NCI-H774 (cell line): Measurements from ENCODE around the gene MNX1.

ENCODE experiments used
- DNase-seq: peaks from one replicate; lab custom pipeline; 2025; lab: John Stamatoyannopoulos, UW

MNX1 gene

DNA sequence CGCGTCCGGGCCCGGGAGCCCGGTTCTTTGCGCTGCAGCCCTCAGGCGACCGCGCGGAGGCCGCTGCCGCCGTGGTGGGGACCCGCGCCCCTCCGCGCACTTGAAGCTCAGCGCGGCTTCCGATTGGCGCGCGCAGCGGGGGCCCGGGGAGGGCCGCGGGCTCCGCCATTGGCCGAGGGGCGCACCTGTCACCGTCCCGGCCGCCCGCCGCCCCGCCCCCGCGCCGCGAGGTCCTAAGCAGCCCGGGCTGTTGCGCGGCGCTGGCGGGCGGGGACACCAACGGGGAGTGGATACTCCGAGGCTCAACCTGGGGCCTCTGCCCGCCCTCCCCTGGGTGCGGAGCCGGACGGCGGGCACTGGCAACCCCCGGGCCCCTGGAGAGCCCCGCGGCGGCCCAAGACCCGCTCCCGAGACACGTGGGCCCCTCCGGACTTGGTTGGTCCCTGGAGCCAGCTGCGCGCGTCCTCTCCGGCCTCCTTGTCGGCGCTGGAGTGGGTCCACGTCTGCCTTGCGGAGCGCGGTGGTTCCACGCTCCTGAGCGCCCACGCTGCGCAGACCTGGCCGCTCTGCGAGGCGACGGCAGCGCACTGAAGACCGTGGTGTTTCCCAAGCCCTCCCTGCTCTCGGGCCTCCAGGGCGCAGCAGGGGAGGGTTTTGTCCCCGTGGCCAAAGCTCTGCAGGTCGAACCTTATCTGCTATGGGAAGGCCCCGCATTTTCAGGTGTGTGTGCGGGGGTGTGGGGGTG is at the start of gene MNX1:
TSS of gene MNX1 (minus strand) at position 76 of the 745 bp plus-strand sequence. CDS start 313 bp downstream, outside the sequence.
- DNase-seq: peak; percentile 90

DNA sequence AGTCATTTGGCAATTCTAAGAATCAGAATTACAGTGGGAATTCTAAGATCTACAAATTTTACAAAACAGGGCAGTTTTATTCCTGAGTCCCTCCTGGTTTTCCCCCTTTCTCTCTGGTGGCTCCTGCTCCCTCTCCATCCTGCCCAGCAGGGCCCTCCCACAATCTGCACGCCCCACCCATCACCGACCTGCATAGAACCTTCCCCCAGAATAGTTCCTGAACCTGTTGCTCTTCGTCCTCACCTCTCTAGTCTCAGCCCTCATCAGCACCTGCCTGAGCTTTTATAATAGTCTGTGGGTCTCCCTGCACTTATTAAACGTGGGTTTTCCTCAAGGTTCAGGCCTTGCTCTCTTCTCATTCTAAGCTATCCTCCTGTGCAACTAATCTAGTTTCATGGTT is 49.1 kb upstream of the MNX1 start:
- no peak for DNase-seq

DNA sequence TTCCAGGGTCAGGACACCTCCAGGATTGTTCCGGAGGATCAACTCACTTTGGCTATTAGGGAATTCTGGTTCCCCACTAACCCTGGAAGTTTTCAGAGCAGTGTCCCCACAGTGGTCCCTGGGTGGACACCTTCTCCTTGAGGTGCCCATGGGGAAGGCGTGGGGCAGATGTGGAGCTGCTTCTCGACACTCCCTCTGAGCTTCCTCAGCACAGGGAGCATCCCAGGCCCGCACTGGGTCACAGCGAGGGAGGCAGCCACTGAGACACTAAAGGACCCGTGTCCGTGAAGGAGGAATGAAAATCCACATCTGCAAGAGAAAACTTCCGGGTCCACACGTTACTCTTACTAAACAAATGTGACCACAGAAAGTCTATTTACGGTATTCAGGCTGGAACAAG is 48.2 kb upstream of the MNX1 start:
- no peak for DNase-seq

DNA sequence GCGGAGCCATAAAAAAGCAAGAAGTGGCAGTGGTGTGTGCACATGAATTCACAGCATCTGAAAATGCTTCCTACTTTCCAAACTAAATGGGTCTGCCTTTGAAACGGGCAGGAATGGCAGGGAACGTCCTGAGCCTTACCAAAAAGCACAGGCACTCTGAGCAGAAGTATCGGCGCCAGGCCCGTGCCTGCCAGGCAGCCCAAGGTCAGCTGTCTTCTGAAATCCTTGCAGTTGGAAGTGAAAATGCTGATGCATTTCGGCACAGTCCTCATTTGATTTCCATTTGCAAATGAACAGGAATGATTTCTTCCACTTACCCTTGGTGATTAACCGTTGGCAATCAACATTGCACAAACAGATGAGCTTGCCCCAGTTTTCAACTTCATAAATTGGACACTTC is 47.6 kb upstream of the MNX1 start:
- no peak for DNase-seq

DNA sequence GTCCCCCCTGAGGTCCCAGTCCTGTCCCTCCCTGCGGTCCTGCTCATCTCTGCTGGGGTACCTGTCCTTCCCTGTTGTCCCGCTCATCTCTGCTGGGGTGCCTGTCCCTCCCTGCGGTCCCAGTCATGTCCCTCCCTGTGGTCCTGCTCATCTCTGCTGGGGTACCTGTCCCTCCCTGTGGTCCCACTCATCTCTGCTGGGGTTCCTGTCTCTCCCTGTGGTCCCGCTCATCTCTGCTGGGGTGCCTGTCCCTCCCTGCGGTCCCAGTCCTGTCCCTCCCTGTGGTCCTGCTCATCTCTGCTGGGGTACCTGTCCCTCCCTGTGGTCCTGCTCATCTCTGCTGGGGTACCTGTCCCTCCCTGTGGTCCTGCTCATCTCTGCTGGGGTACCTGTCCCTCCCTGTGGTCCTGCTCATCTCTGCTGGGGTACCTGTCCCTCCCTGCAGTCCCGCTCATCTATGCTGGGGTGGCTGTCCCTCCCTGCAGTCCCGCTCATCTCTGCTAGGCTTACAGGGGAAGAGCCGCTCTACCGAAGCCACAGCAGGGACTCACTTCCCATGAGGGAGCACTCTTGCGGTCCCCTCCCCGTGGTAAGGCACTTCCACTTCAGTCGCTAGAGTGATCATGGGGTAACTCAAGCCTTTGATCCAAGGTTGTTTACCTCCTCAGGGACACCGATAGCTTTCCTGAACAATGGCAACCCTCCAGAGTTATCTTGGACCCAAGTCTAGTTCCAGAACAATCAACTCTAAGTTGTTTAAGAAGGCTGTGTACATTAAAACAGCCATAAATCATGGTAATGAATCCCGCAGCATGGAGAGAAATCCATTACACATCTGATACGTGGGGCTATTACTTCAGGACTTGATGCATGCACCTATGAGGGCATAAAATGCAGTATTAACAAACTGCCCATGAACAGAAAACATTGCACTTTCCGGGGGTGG is 46.8 kb upstream of the MNX1 start:
- no peak for DNase-seq

DNA sequence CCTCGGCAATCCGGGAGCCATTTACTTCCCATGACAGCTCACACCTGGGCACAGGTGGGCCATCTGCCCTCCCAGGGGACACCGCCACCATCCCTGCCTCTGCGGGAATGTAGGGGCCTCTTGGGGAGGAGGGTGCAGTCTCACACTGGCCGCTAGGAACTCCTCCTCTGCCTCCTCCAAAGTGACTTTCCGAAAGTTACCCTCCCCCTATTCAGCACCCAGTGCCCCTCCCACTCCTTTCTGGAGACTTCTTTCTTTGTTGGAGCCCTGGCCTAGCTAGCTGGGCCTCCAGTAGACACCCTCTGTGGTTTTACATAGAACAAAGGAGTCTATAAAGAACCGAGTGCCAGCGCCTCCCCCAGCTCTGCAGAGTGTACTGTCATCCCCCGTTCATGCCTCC is 45.8 kb upstream of the MNX1 start:
- DNase-seq: no peak

DNA sequence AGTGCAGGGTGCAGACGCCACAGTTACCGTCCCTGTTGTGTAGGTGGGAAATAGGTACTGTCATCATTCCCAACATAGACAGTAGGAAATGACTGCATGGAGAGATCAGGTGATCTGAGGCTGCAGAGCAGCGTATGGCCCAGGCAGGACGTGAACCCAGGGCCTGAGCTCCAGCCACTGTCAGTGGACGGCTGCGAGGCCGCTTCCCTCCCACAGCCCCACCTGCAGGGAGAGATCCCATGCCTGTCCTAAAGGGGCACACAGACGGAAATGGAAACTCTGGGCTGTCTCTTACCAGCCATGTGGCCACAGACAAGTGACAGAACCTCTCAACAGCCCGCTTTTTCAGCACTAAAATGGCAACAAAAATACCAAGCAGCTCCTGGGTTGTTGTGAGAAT is 44.5 kb upstream of the MNX1 start:
- DNase-seq: no peak

DNA sequence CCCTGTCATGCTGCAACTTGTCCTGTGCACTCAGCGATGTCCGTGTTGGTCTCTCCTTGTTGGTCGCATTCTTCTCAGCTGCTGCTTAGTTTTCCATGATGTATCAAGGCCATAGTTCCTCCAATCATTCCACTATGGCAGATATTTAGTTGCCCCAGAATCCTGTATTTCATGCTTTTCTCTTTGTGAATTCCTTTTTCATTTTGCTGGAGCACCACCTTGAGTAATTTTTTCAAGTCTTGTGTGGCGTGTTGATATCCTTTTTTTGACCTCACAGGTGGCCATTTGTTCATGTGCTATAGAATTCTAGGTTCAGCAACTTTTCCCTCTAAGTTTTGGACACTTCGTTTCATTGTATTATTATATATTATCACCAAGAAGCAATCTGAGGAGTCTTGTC is 42.7 kb upstream of the MNX1 start:
- DNase-seq: no peak

DNA sequence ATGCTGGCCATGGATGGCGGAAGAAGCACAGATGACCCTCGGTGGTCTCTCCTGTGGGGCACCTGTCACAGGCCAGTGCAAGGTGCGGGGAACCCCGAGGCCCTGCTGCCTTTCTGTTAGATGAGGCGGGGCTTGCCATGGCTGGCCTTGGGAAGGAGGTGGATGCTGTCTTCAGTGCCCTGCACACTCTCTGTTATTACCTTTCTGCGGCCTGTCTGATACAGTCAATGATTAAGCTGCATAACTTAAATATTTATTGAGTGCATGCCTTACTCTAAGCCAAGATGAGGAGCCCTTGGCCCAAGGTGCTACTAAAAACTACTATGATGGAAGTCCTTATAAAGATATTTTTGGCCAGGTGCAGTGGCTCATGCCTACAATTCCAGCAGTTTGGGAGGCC is 36.7 kb upstream of the MNX1 start:
- no peak for DNase-seq

DNA sequence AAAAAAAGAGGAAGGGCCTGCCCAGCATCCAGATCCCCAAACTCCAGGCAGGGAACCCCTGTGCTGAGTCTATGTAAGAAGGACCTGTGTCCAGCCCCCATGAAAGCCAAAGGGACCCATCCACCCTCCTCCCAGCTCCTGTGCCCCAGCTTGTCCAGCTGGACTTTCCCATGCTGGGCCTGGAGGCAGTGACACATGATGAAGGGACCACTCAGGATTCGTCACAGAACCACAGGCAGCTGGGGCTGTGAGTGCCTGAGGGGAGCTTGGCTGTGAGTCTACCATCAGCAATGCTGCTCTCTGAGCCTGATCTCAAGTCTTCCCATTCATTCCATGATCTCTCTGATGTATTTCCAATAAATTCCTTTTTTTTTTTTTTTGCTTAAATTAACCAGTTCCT is 36.2 kb upstream of the MNX1 start:
- no peak for DNase-seq

DNA sequence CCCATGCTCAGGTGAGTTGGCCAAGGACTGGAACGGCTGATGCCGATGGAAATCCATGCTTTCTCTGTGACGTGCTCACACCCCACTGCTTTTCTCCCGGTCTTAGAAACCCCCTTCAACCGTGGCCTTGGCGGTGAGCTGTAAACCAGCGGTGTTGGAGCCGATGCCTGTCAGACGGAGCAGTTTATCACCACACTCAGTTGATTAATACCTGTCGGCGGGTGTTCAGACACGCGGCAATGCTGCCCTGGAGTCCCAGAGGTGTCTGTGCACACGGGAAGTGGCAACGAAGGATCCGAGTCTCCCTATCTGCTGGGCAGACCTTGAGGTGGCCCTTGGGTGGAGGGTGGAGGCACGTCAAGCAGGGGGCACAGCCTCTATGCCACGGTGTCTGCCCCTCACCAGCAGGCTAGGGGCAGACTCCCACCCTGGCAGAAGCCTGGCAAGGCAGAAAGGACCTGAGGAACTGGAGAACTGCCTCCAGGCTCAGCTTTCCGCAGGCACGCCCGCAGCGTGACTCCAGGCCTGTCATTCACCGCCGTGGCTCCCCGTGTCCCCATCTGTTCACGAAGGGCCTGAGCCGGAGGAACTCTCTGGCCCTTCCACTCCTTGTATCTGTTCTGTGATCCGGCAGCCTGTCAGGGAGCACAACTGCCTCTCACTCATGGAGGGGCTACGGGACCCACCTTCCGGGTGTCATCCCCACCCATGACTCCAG is 34.6 kb upstream of the MNX1 start:
- no peak for DNase-seq

DNA sequence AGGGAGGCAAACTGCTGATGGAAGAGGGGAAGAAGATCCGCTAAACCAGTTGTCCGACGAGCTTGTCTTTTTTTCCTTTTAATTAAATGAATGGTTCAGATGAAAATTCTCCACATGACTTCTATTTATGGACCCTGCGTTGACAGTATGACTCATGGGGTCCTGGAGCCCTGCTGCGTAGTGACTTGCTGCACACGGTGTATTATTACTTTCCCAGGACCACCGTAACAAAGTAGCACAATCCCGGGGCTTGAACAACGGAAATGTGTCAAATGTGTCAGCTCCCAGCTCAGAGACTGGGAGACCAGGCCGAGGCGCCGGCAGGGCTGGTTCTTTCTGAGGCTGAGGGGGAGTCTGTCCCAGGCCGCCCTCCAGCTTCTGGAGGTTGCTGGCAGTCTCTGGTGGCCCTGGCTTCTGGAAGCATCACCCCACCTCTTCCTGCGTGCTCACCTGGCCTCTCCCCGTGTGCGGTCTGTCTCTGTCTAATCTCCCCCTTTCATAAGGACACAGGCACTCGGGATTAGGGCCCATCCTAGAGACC is 33.8 kb upstream of the MNX1 start:
- no peak for DNase-seq

DNA sequence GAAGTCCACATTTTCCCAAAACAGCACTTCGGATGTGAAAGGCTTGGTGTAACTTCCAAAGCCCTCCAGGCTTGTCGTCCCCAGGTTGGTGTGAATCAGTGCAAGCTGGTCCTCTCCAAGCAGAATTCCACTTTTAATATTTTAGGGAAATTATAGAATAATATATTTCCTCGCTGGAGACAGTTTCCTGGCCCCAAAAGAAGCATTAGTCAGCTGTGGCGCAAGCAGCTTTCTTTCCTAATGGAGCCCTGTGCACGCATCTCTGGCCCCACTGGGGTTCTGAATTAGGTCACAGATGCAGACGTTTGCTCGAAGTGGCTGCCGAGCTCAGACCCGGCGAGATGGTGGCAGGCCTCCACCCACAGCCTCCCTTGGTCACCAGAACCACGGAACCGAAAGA is 33.3 kb upstream of the MNX1 start:
- no peak for DNase-seq

DNA sequence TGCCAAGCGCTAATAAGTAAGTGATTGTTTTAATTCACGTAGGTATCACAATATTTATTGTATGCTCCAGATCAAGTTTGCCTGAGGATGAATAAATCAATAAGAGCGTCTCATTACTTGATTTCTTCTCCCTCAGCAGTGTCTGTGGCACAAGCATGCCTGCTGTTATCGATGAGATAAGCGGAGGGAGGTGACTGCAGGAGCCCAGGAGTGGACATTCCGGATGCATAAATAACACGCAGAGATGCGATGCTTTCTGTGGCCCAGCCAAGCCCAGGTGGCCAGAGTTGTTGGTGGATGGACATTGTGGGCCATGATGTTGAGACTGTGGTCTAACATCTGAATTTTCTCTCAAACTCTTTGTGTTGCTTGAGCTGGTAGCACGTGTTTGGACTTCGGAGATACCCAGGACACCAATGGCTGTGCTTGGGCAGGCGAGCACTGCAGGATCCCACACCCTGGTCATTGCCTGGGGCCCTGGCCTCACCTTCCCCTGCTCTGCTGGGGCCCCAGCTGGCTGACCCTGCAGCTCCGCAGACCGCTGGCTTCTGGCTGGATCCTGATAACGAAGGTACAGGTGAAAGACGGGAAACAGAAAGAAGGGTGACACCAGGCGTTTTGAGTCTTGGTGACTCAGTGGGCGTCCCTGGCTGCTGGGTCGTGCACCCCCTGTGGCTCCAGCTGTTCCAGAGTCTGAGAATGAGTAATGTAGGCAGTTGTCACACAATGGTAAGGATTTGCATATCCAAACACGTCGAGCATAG is 31.2 kb upstream of the MNX1 start:
- DNase-seq: no peak

DNA sequence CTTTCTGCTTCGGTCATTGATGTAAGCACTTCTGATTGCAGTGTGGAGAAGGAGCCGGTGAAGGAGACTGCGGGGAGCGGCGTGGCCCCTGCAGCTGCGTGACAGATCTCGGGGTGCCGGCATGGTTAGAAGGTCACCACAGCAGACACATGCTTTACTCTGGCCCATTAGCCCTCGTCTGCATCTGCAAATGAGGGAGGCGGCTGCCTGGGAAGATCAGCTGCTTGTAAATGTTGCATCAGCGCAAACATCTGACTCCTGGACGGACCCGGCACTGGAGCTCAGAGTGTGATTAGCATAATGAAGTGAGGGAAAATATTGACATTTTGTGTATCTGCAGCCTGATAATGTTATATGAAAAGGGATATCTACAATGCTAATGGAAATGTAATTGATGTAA is 30.5 kb upstream of the MNX1 start:
- no peak for DNase-seq

DNA sequence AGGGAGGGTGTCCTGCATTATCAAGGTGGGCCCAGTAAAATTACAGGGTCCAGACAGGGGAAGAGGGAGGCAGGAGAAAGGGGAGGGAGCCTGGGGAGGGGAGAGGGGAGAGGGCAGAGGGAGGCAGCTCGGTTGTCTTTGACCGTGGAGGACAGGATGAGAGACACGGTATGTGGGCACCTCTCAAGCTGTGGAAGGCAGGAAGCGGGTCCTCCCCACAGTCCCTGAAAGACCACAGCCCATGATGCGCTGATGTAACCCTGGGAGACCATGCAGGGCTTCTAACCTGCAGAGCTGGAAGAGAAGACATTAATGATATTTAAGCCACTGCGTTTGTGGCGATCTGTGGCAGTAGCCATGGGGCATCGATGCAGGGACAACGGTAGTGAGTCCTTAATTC is 27.2 kb upstream of the MNX1 start:
- DNase-seq: no peak

DNA sequence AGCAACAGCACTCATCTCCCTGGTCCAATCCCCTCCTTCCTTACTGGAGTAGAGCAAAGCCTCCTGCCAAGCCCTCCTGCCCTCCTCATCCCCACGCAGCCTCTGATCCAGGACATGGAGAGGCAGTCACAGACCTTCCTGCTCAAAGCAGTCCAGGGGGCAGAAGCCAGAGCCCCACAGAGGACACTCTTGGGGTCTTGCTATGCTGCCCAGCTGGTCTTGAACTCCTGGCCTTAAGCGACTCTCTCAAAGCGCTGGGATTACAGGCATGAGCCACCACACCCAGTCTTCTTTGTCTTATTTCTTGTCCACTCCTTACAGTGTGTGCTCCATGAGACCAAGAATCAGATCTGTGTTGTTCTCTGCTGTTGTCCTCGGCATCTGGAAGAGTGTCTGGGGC is 26.6 kb upstream of the MNX1 start:
- DNase-seq: no peak

DNA sequence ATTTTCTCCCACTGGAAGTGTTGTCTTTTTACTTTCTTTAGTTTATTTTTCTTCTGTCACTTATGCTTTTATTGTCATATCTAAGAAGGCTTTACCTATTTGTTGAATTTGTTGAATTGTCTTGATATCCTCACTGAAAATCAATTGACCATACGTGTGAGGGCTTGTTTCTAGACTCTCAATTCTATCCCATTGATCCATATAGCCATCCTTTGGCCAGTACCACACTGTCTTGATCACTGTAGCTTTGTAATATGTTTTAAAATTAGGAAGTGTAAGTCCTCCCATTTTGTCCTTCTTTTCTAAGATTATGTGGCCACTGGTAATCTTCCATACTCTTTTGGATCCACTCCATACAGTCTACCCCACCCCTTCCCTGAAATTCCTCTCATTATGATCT is 25.5 kb upstream of the MNX1 start:
- DNase-seq: no peak

DNA sequence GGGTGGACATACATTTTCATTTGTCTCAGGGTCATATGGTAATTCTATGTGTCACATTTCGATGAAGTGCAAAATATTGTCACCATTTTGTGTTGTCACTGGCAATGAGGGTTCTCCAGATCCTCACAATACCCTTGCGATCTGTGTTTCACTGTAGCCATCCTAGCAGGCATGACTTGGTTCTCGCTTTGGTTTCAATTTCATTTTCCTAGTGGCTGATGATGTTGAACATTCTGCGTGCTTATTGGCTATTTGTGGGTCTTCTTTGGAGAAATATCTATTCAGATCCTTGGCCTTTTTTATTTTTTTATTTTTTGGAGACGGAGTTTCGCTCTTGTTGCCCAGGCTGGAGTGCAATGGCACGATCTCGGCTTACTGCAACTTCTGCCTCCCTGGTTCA is 24.8 kb upstream of the MNX1 start:
- no peak for DNase-seq

DNA sequence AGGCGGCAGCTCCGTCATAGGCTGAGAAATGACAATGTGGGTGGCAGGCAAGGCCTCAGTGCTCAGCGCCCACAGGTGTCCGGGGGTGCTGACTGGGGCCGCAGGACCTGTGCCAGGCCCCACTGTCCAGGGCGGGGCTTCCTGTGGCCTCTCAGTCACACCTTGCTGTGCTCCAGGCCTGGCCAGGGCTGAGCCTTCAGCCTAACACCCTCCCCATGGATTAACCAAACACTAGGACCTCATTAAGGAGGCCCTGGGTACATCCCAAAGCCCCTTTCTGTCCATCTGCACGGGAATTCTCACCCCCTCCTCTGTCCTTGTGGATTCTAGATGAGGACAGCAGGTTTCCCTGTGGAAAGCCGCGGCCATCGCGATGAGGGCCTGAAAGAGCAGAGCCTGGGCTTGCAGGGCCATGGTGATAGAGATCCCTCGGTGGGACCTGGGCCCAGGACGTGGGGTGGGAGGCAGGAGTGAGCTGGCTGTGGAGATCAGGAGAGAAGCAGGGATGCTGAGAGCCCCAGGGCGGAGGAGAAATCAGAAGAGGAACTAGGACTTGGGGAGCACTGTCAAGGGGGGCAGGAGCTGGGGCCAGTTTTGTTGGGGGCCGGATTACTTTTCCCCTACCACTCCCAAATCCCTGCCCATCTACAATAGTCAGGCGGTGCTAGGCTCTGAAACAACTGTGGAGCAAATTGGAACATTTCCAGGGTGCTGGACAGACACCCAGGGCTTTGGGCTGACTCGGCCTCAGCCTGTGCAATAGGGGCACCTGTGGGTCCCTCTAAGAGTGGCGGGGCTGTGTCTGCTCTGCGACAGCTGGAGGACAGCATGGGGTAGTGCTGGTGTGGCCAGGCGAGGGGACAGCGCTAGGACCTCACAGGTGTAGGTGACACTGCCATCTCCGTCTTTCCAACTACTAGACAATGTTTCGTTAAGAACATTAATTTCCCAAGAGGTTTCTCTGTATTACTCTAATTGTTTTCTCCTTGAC is 23.3 kb upstream of the MNX1 start:
- DNase-seq: no peak
